Loucy (cell line): ENCODE measurements around the gene STK4.

Experiments used
- H2AFZ ChIP-seq: fragments of 200-600 bp; sonication (generic); 2 replicates; pipeline ENCODE4 v1.6.0; 2016; ENCODE audit warnings: antibody characterized with exemption, mild to moderate bottlenecking, low read length, moderate library complexity
- H3F3A ChIP-seq: fragments of 200-600 bp; 2 replicates; pipeline ENCODE4 v1.6.0; 2016; ENCODE audit warnings: antibody characterized with exemption, low read depth, mild to moderate bottlenecking
- H3K27me3 ChIP-seq: fragments of 200-600 bp; sonication (generic); 2 replicates; pipeline ENCODE4 v1.6.1; 2014; ENCODE audit warnings: low read length, mild to moderate bottlenecking; ENCODE audit not compliant: insufficient read depth, poor library complexity, severe bottlenecking
- H3K36me3 ChIP-seq: fragments of 200-600 bp; sonication (generic); 2 replicates; pipeline ENCODE4 v1.6.1; 2016; ENCODE audit warnings: low read length; ENCODE audit not compliant: insufficient read depth
- H3K4me1 ChIP-seq: fragments of 200-600 bp; sonication (generic); 2 replicates; pipeline ENCODE4 v1.5.1; 2014; ENCODE audit warnings: low read length, mild to moderate bottlenecking; ENCODE audit not compliant: insufficient read depth, poor library complexity, severe bottlenecking
- H3K4me2 ChIP-seq: fragments of 200-600 bp; sonication (generic); 2 replicates; pipeline ENCODE4 v1.6.0; 2014; ENCODE audit warnings: antibody characterized with exemption, low read length, low read depth, mild to moderate bottlenecking; ENCODE audit not compliant: poor library complexity, severe bottlenecking
- H3K4me3 ChIP-seq: fragments of 200-600 bp; sonication (generic); 2 replicates; pipeline ENCODE4 v1.5.1; 2014; ENCODE audit warnings: low read length, mild to moderate bottlenecking, mixed read lengths; ENCODE audit not compliant: poor library complexity, severe bottlenecking
- H3K79me2 ChIP-seq: fragments of 200-600 bp; sonication (generic); 2 replicates; pipeline ENCODE4 v1.6.1; 2014; ENCODE audit warnings: low read length; ENCODE audit not compliant: insufficient read depth
- H3K9ac ChIP-seq: fragments of 200-600 bp; sonication (generic); 2 replicates; pipeline ENCODE4 v1.6.0; 2014; ENCODE audit warnings: mild to moderate bottlenecking, low read depth, low read length, moderate library complexity; ENCODE audit not compliant: poor library complexity, severe bottlenecking
- H3K9me2 ChIP-seq: fragments of 200-600 bp; sonication (generic); replicated peaks from 2 replicates; pipeline ENCODE4 v1.6.1; 2016; ENCODE audit warnings: low read depth, low read length, mixed read lengths
- H3K9me3 ChIP-seq: fragments of 200-600 bp; sonication (generic); 2 replicates; pipeline ENCODE4 v1.6.1; 2014; ENCODE audit warnings: mild to moderate bottlenecking, antibody characterized with exemption, low read length, low read depth; ENCODE audit not compliant: insufficient read depth
- H4K20me1 ChIP-seq: fragments of 200-600 bp; sonication (generic); 2 replicates; pipeline ENCODE4 v1.6.0; 2014; ENCODE audit warnings: antibody characterized with exemption, low read length, mild to moderate bottlenecking; ENCODE audit not compliant: insufficient read depth, poor library complexity, severe bottlenecking
- EZH2phosphoT487 ChIP-seq: fragments of 200-600 bp; IDR thresholded peaks from 2 replicates; pipeline ENCODE4 v1.6.1; 2018; ENCODE audit warnings: antibody characterized with exemption, mild to moderate bottlenecking, moderate library complexity, borderline replicate concordance
- TF ChIP-seq, protein P1 (sequence below): fragments of 200-600 bp; sonication (generic); conservative IDR thresholded peaks from 2 replicates; pipeline ENCODE4 v1.5.1; 2014; ENCODE audit warnings: mild to moderate bottlenecking, antibody characterized with exemption, low read length

STK4 gene

DNA sequence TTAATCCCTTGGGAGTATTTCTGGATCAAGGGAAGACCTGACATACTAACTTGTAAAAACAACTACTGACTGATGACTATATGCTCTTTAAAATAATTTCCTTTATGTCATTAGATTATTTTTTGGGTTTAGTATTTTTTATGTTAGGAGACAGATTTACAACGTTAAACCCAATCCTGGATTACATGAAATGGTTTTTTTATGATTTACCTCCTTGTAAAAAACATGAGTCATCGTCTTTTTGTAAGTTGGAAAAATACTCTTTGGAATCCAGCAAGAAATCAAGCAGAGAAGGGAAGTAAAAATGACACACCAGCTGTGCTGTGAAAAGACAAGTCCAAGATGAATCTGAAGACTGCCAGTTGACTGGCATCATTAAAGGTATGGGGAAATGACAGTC is 6.7 kb downstream of the STK4 start:
- peaks cover 38% of the 10 kb centered on the region for H3K4me1 ChIP-seq
- TF ChIP-seq, protein P1, sequence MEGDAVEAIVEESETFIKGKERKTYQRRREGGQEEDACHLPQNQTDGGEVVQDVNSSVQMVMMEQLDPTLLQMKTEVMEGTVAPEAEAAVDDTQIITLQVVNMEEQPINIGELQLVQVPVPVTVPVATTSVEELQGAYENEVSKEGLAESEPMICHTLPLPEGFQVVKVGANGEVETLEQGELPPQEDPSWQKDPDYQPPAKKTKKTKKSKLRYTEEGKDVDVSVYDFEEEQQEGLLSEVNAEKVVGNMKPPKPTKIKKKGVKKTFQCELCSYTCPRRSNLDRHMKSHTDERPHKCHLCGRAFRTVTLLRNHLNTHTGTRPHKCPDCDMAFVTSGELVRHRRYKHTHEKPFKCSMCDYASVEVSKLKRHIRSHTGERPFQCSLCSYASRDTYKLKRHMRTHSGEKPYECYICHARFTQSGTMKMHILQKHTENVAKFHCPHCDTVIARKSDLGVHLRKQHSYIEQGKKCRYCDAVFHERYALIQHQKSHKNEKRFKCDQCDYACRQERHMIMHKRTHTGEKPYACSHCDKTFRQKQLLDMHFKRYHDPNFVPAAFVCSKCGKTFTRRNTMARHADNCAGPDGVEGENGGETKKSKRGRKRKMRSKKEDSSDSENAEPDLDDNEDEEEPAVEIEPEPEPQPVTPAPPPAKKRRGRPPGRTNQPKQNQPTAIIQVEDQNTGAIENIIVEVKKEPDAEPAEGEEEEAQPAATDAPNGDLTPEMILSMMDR, result no peak
- TF ChIP-seq EZH2phosphoT487, result no peak
- H3K9me2 ChIP-seq, result no peaks in the 10 kb centered on the region
- H3K27me3 ChIP-seq, result no peaks in the 10 kb centered on the region
- H3K79me2 ChIP-seq, result peaks cover 52% of the 10 kb centered on the region
- no peak overlapping the region for H2AFZ ChIP-seq
- peaks cover 10% of the 10 kb centered on the region for H4K20me1 ChIP-seq
- H3K4me2 ChIP-seq, result peak overlapping the region; percentile 24
- H3K36me3 ChIP-seq, result peaks cover 31% of the 10 kb centered on the region; the same call in 1 of the 2 replicates
- no peak overlapping the region for H3K4me3 ChIP-seq
- no peaks in the 10 kb centered on the region for H3K9me3 ChIP-seq
- H3F3A ChIP-seq, result peaks cover 3% of the 10 kb centered on the region; the same call in 1 of the 2 replicates
- H3K9ac ChIP-seq, result no peak overlapping the region

DNA sequence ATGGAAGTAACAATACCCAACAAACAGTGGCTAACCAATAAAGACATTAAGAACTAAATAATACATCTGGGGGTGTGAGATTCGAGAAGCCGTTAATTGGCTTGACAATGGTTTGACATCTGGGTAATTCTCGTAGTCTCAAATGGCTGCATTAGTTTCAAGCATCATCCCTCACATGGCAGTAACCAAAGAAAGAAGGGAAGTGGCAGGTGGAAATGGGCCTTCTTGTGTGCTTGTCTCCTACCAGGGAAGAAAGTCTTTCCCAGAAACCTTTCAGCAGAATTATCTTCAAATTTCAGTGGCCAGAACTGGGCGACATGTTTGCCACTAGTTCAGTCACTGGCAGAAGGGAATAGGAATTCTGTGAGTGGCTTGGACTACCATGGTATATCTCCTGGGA is 10.4 kb downstream of the STK4 start:
- H3K9me3 ChIP-seq, result no peaks in the 10 kb centered on the region
- no peak overlapping the region for H3K4me3 ChIP-seq
- H2AFZ ChIP-seq, result no peak overlapping the region
- no peaks in the 10 kb centered on the region for H4K20me1 ChIP-seq
- peaks cover 32% of the 10 kb centered on the region; the same call in 1 of the 2 replicates for H3K36me3 ChIP-seq
- peaks cover 19% of the 10 kb centered on the region; the same call in 1 of the 2 replicates for H3K79me2 ChIP-seq
- H3F3A ChIP-seq, result peaks cover 4% of the 10 kb centered on the region; the same call in 1 of the 2 replicates
- peaks cover 26% of the 10 kb centered on the region for H3K4me1 ChIP-seq
- no peak overlapping the region for H3K4me2 ChIP-seq
- H3K9me2 ChIP-seq, result no peaks in the 10 kb centered on the region
- H3K9ac ChIP-seq, result no peak overlapping the region
- TF ChIP-seq, protein P1, result no peak
- no peak for TF ChIP-seq EZH2phosphoT487
- no peaks in the 10 kb centered on the region for H3K27me3 ChIP-seq

- Histone ChIP-seq H3K4me3 (peak overlapping the region; percentile 45), H3K9me3 (no peaks in the 10 kb centered on the region), H3K36me3 (peaks cover 30% of the 10 kb centered on the region; the same call in 1 of the 2 replicates), H3K79me2 (peaks cover 4% of the 10 kb centered on the region; the same call in 1 of the 2 replicates), H3K9me2 (no peaks in the 10 kb centered on the region), H2AFZ (no peak overlapping the region; the same call in 1 of the 2 replicates), H3K9ac (peak overlapping the region; percentile 39), H3F3A (peaks cover 4% of the 10 kb centered on the region; the same call in 1 of the 2 replicates), H3K4me2 (peak overlapping the region; percentile 69), H3K4me1 (peaks cover 23% of the 10 kb centered on the region), H4K20me1 (no peaks in the 10 kb centered on the region), H3K27me3 (no peaks in the 10 kb centered on the region)
- TF ChIP-seq EZH2phosphoT487, result no peak
- TF ChIP-seq, protein P1, result no peak
These were observed 12.8 kb downstream of the STK4 start for GRCh38 chr20:44979090-44979621.
